ENCODE results near the gene MMP15. TPM values are rescaled to one million over a fixed set of nuclear protein-coding genes. Genes with fewer than 3 reads are reported as not detected.

The MMP15 gene
- polyA plus RNA-seq, 1 of the 3 experiments (the other 2 are of a cell fraction): 3.1 TPM

- WGBS (ENCODE audit: low lambda C conversion rate): 82% methylated on average over 5 of the region's 5 CpGs
- DNase-seq: no peak
- CTCF ChIA-PET: interaction anchor here (0.7 to 2.1 kb wide), 4 partner anchors 27 to 75 kb away, joined by 3 to 6 read pairs (median 4); no protein-coding TSS in a partner anchor
These were observed 68.5 kb downstream of the MMP15 start for GRCh38 chr16:58094026-58094425.

More at GRCh38 chr16:58094026-58094425, 68.5 kb downstream of the MMP15 start:
- H3K9me2 ChIP-seq: no peaks in the 10 kb centered on the region
- H3K27ac ChIP-seq (ENCODE audit: low read depth in 2 of 2, low read length in 1 of 2): no peak overlapping the region
- H3F3A ChIP-seq (replicated peaks; ENCODE audit: insufficient read depth): no peaks in the 10 kb centered on the region
- no peak for TF ChIP-seq FOSL2 (IDR thresholded peaks at IDR 0.05; ENCODE audit: borderline replicate concordance, low read depth)
- no peak for TF ChIP-seq GATA2 (CRISPR knock-in tag; IDR thresholded peaks at IDR 0.05)
- TF ChIP-seq, protein P1, sequence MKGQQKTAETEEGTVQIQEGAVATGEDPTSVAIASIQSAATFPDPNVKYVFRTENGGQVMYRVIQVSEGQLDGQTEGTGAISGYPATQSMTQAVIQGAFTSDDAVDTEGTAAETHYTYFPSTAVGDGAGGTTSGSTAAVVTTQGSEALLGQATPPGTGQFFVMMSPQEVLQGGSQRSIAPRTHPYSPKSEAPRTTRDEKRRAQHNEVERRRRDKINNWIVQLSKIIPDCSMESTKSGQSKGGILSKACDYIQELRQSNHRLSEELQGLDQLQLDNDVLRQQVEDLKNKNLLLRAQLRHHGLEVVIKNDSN (IDR thresholded peaks at IDR 0.05; ENCODE audit: borderline replicate concordance, low read depth): no peak
- TF ChIP-seq POLR2AphosphoS5 (IDR thresholded peaks at IDR 0.05; ENCODE audit: low read depth, low read length): no peak
- TF ChIP-seq JUND (IDR thresholded peaks at IDR 0.05): no peak
- TF ChIP-seq, protein P2, sequence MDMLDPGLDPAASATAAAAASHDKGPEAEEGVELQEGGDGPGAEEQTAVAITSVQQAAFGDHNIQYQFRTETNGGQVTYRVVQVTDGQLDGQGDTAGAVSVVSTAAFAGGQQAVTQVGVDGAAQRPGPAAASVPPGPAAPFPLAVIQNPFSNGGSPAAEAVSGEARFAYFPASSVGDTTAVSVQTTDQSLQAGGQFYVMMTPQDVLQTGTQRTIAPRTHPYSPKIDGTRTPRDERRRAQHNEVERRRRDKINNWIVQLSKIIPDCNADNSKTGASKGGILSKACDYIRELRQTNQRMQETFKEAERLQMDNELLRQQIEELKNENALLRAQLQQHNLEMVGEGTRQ (IDR thresholded peaks at IDR 0.05; ENCODE audit: borderline replicate concordance, low read depth, low read length): no peak
- TF ChIP-seq SIN3A (IDR thresholded peaks at IDR 0.05; ENCODE audit: borderline replicate concordance, low read depth, low read length): no peak
- TF ChIP-seq EP300 (IDR thresholded peaks at IDR 0.05; ENCODE audit: borderline replicate concordance in 1 of 2, low read depth in 1 of 2, low read length in 1 of 2): no peak
- TF ChIP-seq RXRA (IDR thresholded peaks at IDR 0.05; ENCODE audit: borderline replicate concordance, low read depth): no peak
- no peak for TF ChIP-seq RFX5 (IDR thresholded peaks at IDR 0.05; ENCODE audit: low read length)
- TF ChIP-seq FOXJ3 (CRISPR knock-in tag; IDR thresholded peaks at IDR 0.05): no peak
- TF ChIP-seq PBX3 (IDR thresholded peaks at IDR 0.05): no peak
- TF ChIP-seq MEF2A (IDR thresholded peaks at IDR 0.05; ENCODE audit: borderline replicate concordance, low read depth): no peak
- no peak for TF ChIP-seq MXI1 (IDR thresholded peaks at IDR 0.05; ENCODE audit: low read depth, low read length)
- no peak for TF ChIP-seq RAD21 (IDR thresholded peaks at IDR 0.05; ENCODE audit: low read length)
- TF ChIP-seq, protein P3, sequence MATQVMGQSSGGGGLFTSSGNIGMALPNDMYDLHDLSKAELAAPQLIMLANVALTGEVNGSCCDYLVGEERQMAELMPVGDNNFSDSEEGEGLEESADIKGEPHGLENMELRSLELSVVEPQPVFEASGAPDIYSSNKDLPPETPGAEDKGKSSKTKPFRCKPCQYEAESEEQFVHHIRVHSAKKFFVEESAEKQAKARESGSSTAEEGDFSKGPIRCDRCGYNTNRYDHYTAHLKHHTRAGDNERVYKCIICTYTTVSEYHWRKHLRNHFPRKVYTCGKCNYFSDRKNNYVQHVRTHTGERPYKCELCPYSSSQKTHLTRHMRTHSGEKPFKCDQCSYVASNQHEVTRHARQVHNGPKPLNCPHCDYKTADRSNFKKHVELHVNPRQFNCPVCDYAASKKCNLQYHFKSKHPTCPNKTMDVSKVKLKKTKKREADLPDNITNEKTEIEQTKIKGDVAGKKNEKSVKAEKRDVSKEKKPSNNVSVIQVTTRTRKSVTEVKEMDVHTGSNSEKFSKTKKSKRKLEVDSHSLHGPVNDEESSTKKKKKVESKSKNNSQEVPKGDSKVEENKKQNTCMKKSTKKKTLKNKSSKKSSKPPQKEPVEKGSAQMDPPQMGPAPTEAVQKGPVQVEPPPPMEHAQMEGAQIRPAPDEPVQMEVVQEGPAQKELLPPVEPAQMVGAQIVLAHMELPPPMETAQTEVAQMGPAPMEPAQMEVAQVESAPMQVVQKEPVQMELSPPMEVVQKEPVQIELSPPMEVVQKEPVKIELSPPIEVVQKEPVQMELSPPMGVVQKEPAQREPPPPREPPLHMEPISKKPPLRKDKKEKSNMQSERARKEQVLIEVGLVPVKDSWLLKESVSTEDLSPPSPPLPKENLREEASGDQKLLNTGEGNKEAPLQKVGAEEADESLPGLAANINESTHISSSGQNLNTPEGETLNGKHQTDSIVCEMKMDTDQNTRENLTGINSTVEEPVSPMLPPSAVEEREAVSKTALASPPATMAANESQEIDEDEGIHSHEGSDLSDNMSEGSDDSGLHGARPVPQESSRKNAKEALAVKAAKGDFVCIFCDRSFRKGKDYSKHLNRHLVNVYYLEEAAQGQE (IDR thresholded peaks at IDR 0.05; ENCODE audit: low read depth, low read length): no peak
- no peak for TF ChIP-seq ELF1 (IDR thresholded peaks at IDR 0.05)
- no peak overlapping the region for H2AFZ ChIP-seq (ENCODE audit: low read depth)
- no peak overlapping the region for H3K4me3 ChIP-seq (ENCODE audit: low read depth in 2 of 2, low read length in 1 of 2)
- no peaks in the 10 kb centered on the region for H3K9me3 ChIP-seq
- no peaks in the 10 kb centered on the region for H3K36me3 ChIP-seq (replicated peaks in 1 of 2; ENCODE audit: control insufficient read depth in 1 of 2, insufficient read depth in 2 of 2, low read length in 1 of 2)
- no peak overlapping the region for H3K9ac ChIP-seq
- no peaks in the 10 kb centered on the region; a peak in 1 of 4 replicates for H3K4me1 ChIP-seq (ENCODE audit: control insufficient read depth in 1 of 2, insufficient read depth in 2 of 2, low read depth in 1 of 2, low read length in 1 of 2)
- H3K4me2 ChIP-seq: no peak overlapping the region
- H3K27me3 ChIP-seq (ENCODE audit: insufficient read depth): no peaks in the 10 kb centered on the region
- POLR2A ChIA-PET: interaction anchor here (1.3 kb wide), 1 partner anchor 27 kb away, joined by 3 read pairs; no protein-coding TSS in a partner anchor
- H4K20me1 ChIP-seq (ENCODE audit: insufficient read depth): no peaks in the 10 kb centered on the region
- no peaks in the 10 kb centered on the region for H3K79me2 ChIP-seq (ENCODE audit: insufficient read depth)
